IMR-90 (cell line): ENCODE measurements around the gene ELFN2. TPM values are rescaled to one million over a fixed set of nuclear protein-coding genes. Genes with fewer than 3 reads are reported as not detected.
A peak's percentile ranks its signal among the peaks of the same experiment; 100 is the strongest.

ENCODE experiments used
- ATAC-seq: fragments of 200-7000 bp; cut with Tn5 transposase; 2 replicates; pipeline ENCODE4 v1.9.1; 2020; ENCODE audit warnings: low read depth, mild to moderate bottlenecking, moderate library complexity
- BruUV-seq: library from RNA; stranded (reverse); fragments of 400-500 nt; replicated peaks from 2 replicates; lab custom pipeline; 2021; lab: Mats Ljungman, UMichigan
- CTCF ChIA-PET: fragments of 300-600 bp; formaldehyde crosslinking; extraction: SDS; loops from one replicate; lab custom pipeline; 2021; ENCODE audit warnings: antibody characterized with exemption; lab: Yijun Ruan, JAX
- POLR2A ChIA-PET: fragments of 300-600 bp; sonication (Branson Sonifier 250); formaldehyde crosslinking; loops from one replicate; lab custom pipeline; 2022; ENCODE audit warnings: antibody characterized with exemption; ENCODE audit not compliant: unreplicated experiment; lab: Charles Lee
- DNase-seq: peaks from one replicate; pipeline ENCODE4 v3.0.0; 2013
- H2AFZ ChIP-seq: replicated peaks from 2 replicates; pipeline ENCODE3; 2013; ENCODE audit warnings: low read length, mild to moderate bottlenecking; ENCODE audit not compliant: poor library complexity
- H2AK5ac ChIP-seq: 2 replicates; pipeline ENCODE4 v1.6.1; 2013; ENCODE audit warnings: low read depth, low read length, inconsistent platforms
- H2AK9ac ChIP-seq: replicated peaks from 2 replicates; pipeline ENCODE3; 2013; ENCODE audit warnings: mild to moderate bottlenecking, low read depth, low read length, moderate library complexity; ENCODE audit not compliant: poor library complexity
- H2BK120ac ChIP-seq: 2 replicates; pipeline ENCODE4 v1.6.1; 2013; ENCODE audit warnings: low read depth, low read length, inconsistent platforms
- H2BK15ac ChIP-seq: 3 replicates; pipeline ENCODE4 v1.6.1; 2013; ENCODE audit warnings: low read depth, low read length, inconsistent platforms
- H2BK20ac ChIP-seq: 2 replicates; pipeline ENCODE4 v1.6.1; 2013; ENCODE audit warnings: low read depth, mild to moderate bottlenecking, inconsistent platforms, low read length, moderate library complexity
- H2BK5ac ChIP-seq: 2 replicates; pipeline ENCODE4 v1.6.1; 2013; ENCODE audit warnings: mild to moderate bottlenecking, low read depth, low read length, inconsistent platforms; ENCODE audit not compliant: poor library complexity, severe bottlenecking
- H3K14ac ChIP-seq: replicated peaks from 2 replicates; pipeline ENCODE4 v1.6.1; 2013; ENCODE audit warnings: low read depth, low read length, inconsistent platforms
- H3K18ac ChIP-seq: 2 replicates; pipeline ENCODE4 v1.6.1; 2013; ENCODE audit warnings: low read depth, low read length, control low read depth
- H3K23ac ChIP-seq: 2 replicates; pipeline ENCODE4 v1.6.1; 2013; ENCODE audit warnings: low read depth, low read length, inconsistent platforms
- H3K27ac ChIP-seq: 2 replicates; pipeline ENCODE4 v1.5.1; 2013; ENCODE audit warnings: mild to moderate bottlenecking, control low read depth, low read length; ENCODE audit not compliant: insufficient read depth
- H3K27me3 ChIP-seq: 2 replicates; pipeline ENCODE4 v1.6.1; 2013; ENCODE audit warnings: low read length; ENCODE audit not compliant: control insufficient read depth, insufficient read depth
- H3K36me3 ChIP-seq: 2 replicates; pipeline ENCODE4 v1.6.1; 2013; ENCODE audit warnings: low read length, mixed read lengths; ENCODE audit not compliant: control insufficient read depth, insufficient read depth
- H3K4ac ChIP-seq: 2 replicates; pipeline ENCODE4 v1.6.1; 2013; ENCODE audit warnings: low read depth, low read length, inconsistent platforms
- H3K4me1 ChIP-seq: 2 replicates; pipeline ENCODE4 v1.6.1; 2013; ENCODE audit warnings: low read length, mixed read lengths; ENCODE audit not compliant: control insufficient read depth, insufficient read depth
- H3K4me2 ChIP-seq: 2 replicates; pipeline ENCODE4 v1.6.1; 2013; ENCODE audit warnings: low read depth, mild to moderate bottlenecking, control low read depth, low read length, moderate library complexity
- H3K4me3 ChIP-seq: 2 replicates; pipeline ENCODE4 v1.5.1; 2013; ENCODE audit warnings: low read depth, mild to moderate bottlenecking, control low read depth, low read length, moderate library complexity; ENCODE audit not compliant: insufficient read depth
- H3K56ac ChIP-seq: 2 replicates; pipeline ENCODE4 v1.6.1; 2013; ENCODE audit warnings: low read length, inconsistent platforms; ENCODE audit not compliant: insufficient read depth; ENCODE audit errors: extremely low read depth
- H3K79me1 ChIP-seq, 2 experiments: 2 replicates each; pipeline ENCODE4 v1.6.1; 2013; ENCODE audit warnings: low read length in 2 of 2, inconsistent platforms in 1 of 2, low read depth in 1 of 2
- H3K9ac ChIP-seq: 2 replicates; pipeline ENCODE4 v1.6.1; 2013; ENCODE audit warnings: low read depth, low read length, control low read depth
- H3K9me1 ChIP-seq: 2 replicates; pipeline ENCODE4 v1.6.1; 2013; ENCODE audit warnings: low read length, inconsistent platforms; ENCODE audit not compliant: insufficient read depth
- H3K9me3 ChIP-seq: 2 replicates; pipeline ENCODE4 v1.6.1; 2013; ENCODE audit warnings: low read length; ENCODE audit not compliant: control insufficient read depth, insufficient read depth
- H4K20me1 ChIP-seq: 2 replicates; pipeline ENCODE4 v1.6.1; 2013; ENCODE audit warnings: low read length, inconsistent platforms; ENCODE audit not compliant: insufficient read depth
- H4K5ac ChIP-seq: 2 replicates; pipeline ENCODE4 v1.6.1; 2013; ENCODE audit warnings: mild to moderate bottlenecking, low read depth, low read length, control low read depth
- H4K8ac ChIP-seq, 2 experiments: 2 replicates each; pipeline ENCODE4 v1.6.1; 2013; ENCODE audit warnings: low read depth in 2 of 2, low read length in 2 of 2, control low read depth in 1 of 2, inconsistent platforms in 1 of 2
- H4K91ac ChIP-seq: 2 replicates; pipeline ENCODE4 v1.6.1; 2013; ENCODE audit warnings: low read depth, low read length, inconsistent platforms; ENCODE audit not compliant: insufficient read depth
- CTCF ChIP-seq: conservative IDR thresholded peaks from 2 replicates; pipeline ENCODE4 v1.5.1; 2012; ENCODE audit warnings: mild to moderate bottlenecking, low read depth, low read length, improper control_type of control experiment
- NFE2L2 ChIP-seq: fragments of 150-350 bp; IDR thresholded peaks from 2 replicates; pipeline ENCODE4 v1.6.1; 2016; ENCODE audit warnings: low read depth, mild to moderate bottlenecking, low read length
- WGBS, 2 experiments: methylation state at CpG; one replicate each; pipeline versions ENCODE4 v1.1.5 to v1.1.7; 2013; ENCODE audit warnings: missing lambda C conversion rate in 2 of 2; ENCODE audit not compliant: insufficient read length in 1 of 2; ENCODE audit errors: extremely low coverage in 2 of 2; 5-methylcytosine and 5-hydroxymethylcytosine counted together
- dilution Hi-C: fragments of 300-500 bp; cut with HindIII; formaldehyde crosslinking; loops from one replicate; pipeline ENCODE4 v1.14.3; 2018; ENCODE audit warnings: low sequenced_read_pairs; ENCODE audit not compliant: unreplicated experiment
- in situ Hi-C: fragments of 300-500 bp; cut with MboI; formaldehyde crosslinking; loops from 3 replicates; pipeline ENCODE4 v1.14.3; 2019; ENCODE audit warnings: low sequenced_read_pairs, inconsistent platforms, mixed read lengths
- intact Hi-C: fragments of 100-400 bp; cut with micrococcal nuclease; formaldehyde crosslinking; loops from 2 replicates; pipeline ENCODE4 v1.10.0; 2022
- polyA plus RNA-seq, 3 experiments: library from polyadenylated mRNA; depleted of rRNA; stranded (reverse); fragments of >200 nt; gene quantifications; 2 replicates each; pipeline ENCODE4 v1.2.3, GENCODE V29; 2012; ENCODE audit warnings: low replicate concordance in 1 of 3
- total RNA-seq: library from RNA; depleted of rRNA; stranded (reverse); fragments of >200 nt; gene quantifications from 2 replicates; pipeline ENCODE4 v1.2.3, GENCODE V29; 2012

Gene ELFN2
- total and polyA plus RNA-seq, 2 of the 4 experiments (the other 2 are of a cell fraction), result 0.72 to 5.0 TPM

GRCh38 chr22:37330200-37331033, 96.9 kb downstream of the ELFN2 start:
- ChIA-PET CTCF (interaction anchor here (0.8 kb wide), 1 partner anchor 99 kb away, joined by 3 read pairs; no protein-coding TSS in a partner anchor), POLR2A (no interaction called here)
- Histone ChIP-seq H4K91ac (peak overlapping the region; percentile 93), H2AK5ac (peak overlapping the region; percentile 98), H3K4me1 (peaks cover 24% of the 10 kb centered on the region), H3K23ac (no peak overlapping the region), H3K4ac (peak overlapping the region; percentile 92), H3K27me3 (peaks cover 12% of the 10 kb centered on the region), H3K27ac (no peak overlapping the region; the same call in 1 of the 2 replicates), H3K4me2 (no peak overlapping the region), H3K36me3 (no peaks in the 10 kb centered on the region), H3K18ac (no peak overlapping the region), H3K9me3 (no peaks in the 10 kb centered on the region; the same call in 1 of the 2 replicates), H2BK20ac (peak overlapping the region; percentile 76), H4K20me1 (no peaks in the 10 kb centered on the region), H2AK9ac (peak overlapping the region; percentile 31), H4K8ac (peak overlapping the region; percentile 40 to 83; a peak in 2 of 4 replicates), H2AFZ (peak overlapping the region; percentile 66), H4K5ac (peak overlapping the region; percentile 21; the same call in 1 of the 2 replicates), H2BK120ac (peak overlapping the region; percentile 96), H3K14ac (peak overlapping the region; percentile 29; the same call in 1 of the 2 replicates), H3K9me1 (peaks cover 19% of the 10 kb centered on the region), H2BK5ac (peak overlapping the region; percentile 6), H3K9ac (no peak overlapping the region), H3K4me3 (no peak overlapping the region), H3K56ac (no peak overlapping the region), H3K79me1 (no peaks in the 10 kb centered on the region), H2BK15ac (peak overlapping the region; percentile 90)
- TF ChIP-seq CTCF (peak; percentile 33), NFE2L2 (no peak)
- dilution Hi-C loops, result no loop called here
- peak; percentile 90 for DNase-seq
- intact Hi-C loops, result no loop called here
- 74% methylated on average over 3 of the region's 9 CpGs; no CpG with 5 or more reads in 1 of the 2 experiments for WGBS, 2 experiments
- BruUV-seq, result no TSS peak
- in situ Hi-C loops, result no loop called here
- ATAC-seq, result peak; percentile 44
